ENCODE data around the gene NOTCH1. TPM values are rescaled to one million over a fixed set of nuclear protein-coding genes. Genes with fewer than 3 reads are reported as not detected.

Gene NOTCH1
- total and polyA plus RNA-seq, 2 of the 8 experiments (the other 6 are each of a cell fraction or from before 2014, with no cell fraction given), result 6.9 to 55.6 TPM

DNA sequence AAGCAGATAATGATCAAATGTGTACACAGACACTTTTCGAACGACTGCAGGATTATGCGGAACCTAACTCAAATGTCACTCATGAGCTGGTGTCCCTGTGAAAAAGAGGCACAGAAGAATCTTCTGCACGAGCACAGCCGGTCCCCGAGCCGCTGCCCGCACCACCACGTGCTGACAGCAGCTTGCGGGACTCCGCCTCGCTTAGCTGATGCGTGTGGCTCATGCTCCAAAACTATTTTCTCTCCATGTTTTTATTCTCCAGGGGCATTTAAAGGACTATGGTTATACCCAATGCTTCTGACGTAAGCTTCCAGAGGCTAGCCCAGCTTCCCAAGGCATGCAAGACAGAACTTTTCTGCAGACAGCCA, 72.5 kb downstream of the NOTCH1 start (continued):
- TF ChIP-seq CHD7 (IDR thresholded peaks at IDR 0.05; ENCODE audit: insufficient replicate concordance, low read length) (no peak), HDAC6 (IDR thresholded peaks at IDR 0.05; ENCODE audit: low read depth, low read length) (no peak), EZH2 (IDR thresholded peaks at IDR 0.05; ENCODE audit: low read depth, low read length, severe bottlenecking) (no peak)
